Right lobe of liver (tissue), 4 donors: Measurements from ENCODE around the gene CFAP100.

Experiments
- CTCF ChIP-seq, 4 donors: fragments of 200-600 bp in 3 of 4; fragments of 450-650 bp in 1 of 4; IDR thresholded peaks; one replicate each; pipeline versions ENCODE4 v1.5.1 to v1.8.0; 2016 to 2022; ENCODE audit warnings: antibody characterized with exemption in 4 of 4, mild to moderate bottlenecking in 2 of 4
- POLR2A ChIP-seq: fragments of 450-650 bp; IDR thresholded peaks from one replicate; pipeline ENCODE4 v1.6.1; 2017; ENCODE audit warnings: antibody characterized with exemption, mild to moderate bottlenecking
- donor health status: DM: no; HTN: no; CAD: no.
- donor health status: DM: no; HTN: no; CAD: no.
- donor health status: DM: no; HTN: yes; CAD: no.

DNA sequence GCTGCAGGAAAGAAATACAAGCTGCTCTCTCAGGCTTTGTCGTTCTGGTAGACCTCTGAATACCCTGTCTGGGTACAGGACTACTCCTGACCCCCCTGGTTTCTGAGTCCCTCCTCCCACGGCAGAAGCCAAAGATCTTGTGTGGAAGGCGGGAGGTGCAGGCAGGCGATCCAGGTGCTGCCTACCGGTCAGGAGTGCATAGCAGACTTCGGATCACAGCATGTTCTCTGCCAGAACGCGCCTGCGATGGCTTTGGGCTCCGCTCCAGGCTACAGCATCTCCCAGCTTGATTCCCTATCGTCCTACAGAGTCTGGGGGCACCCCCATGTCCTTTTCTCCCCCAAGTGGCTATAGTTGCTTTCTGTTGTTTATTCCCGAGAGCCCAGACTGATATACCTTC is 2.5 kb upstream of the CFAP100 start:
- TF ChIP-seq CTCF (IDR thresholded peaks at IDR 0.05) (no peak), POLR2A (no peak)
